Measurements from ENCODE around the gene ZBTB32. TPM values are rescaled to one million over a fixed set of nuclear protein-coding genes. Genes with fewer than 3 reads are reported as not detected.

The ZBTB32 gene
- total RNA-seq, 1 experiment from 2014 or later: not detected

Other genes starting within 250 kb of the ZBTB32 start
- gene KRTDAP, start 214.1 kb upstream of the ZBTB32 start, total RNA-seq (2014; rRNA removed): not detected in 2 replicates
- 128 and 144 TPM in 2 replicates for gene DMKN, start 190.9 kb upstream of the ZBTB32 start, total RNA-seq (2014; rRNA removed)
- gene SBSN, start 176.2 kb upstream of the ZBTB32 start, total RNA-seq (2014; rRNA removed): 0.26 and 2.1 TPM in 2 replicates
- gene GAPDHS, start 171.1 kb upstream of the ZBTB32 start, total RNA-seq (2014; rRNA removed): not detected in 2 replicates
- 191 and 206 TPM in 2 replicates for gene TMEM147, start 158.9 kb upstream of the ZBTB32 start, total RNA-seq (2014; rRNA removed)
- gene ATP4A, start 140.9 kb upstream of the ZBTB32 start, total RNA-seq (2014; rRNA removed): not detected in 2 replicates
- gene PMIS2, start 118.4 kb upstream of the ZBTB32 start, total RNA-seq (2014; rRNA removed): not detected in 2 replicates
- gene HAUS5, start 91.8 kb upstream of the ZBTB32 start, total RNA-seq (2014; rRNA removed): 25.9 and 26.4 TPM in 2 replicates
- 81.6 and 126 TPM in 2 replicates for gene RBM42, start 75.5 kb upstream of the ZBTB32 start, total RNA-seq (2014; rRNA removed)
- gene ETV2, start 62.8 kb upstream of the ZBTB32 start, total RNA-seq (2014; rRNA removed): 0.36 TPM in 1 of 2 replicates, not detected in the other
- gene COX6B1, start 56.2 kb upstream of the ZBTB32 start, total RNA-seq (2014; rRNA removed): 405 and 563 TPM in 2 replicates
- not detected in 2 replicates for gene UPK1A, start 38.0 kb upstream of the ZBTB32 start, total RNA-seq (2014; rRNA removed)
- 10.8 and 23.4 TPM in 2 replicates for gene KMT2B, start 13.4 kb downstream of the ZBTB32 start, total RNA-seq (2014; rRNA removed)
- gene IGFLR1, start 37.9 kb downstream of the ZBTB32 start, total RNA-seq (2014; rRNA removed): 0.81 and 9.3 TPM in 2 replicates
- 7.8 and 16.4 TPM in 2 replicates for gene U2AF1L4, start 40.9 kb downstream of the ZBTB32 start, total RNA-seq (2014; rRNA removed)
- 34.3 and 42.9 TPM in 2 replicates for gene PSENEN, start 41.1 kb downstream of the ZBTB32 start, total RNA-seq (2014; rRNA removed)
- gene LIN37, start 44.0 kb downstream of the ZBTB32 start, total RNA-seq (2014; rRNA removed): 4.6 and 8.2 TPM in 2 replicates
- gene HSPB6, start 52.5 kb downstream of the ZBTB32 start, total RNA-seq (2014; rRNA removed): not detected in 2 replicates
- 5.5 and 6.1 TPM in 2 replicates for gene PROSER3, start 53.6 kb downstream of the ZBTB32 start, total RNA-seq (2014; rRNA removed)
- gene ARHGAP33, start 71.0 kb downstream of the ZBTB32 start, total RNA-seq (2014; rRNA removed): 3.7 and 5.4 TPM in 2 replicates
- not detected in 2 replicates for gene PRODH2, start 108.3 kb downstream of the ZBTB32 start, total RNA-seq (2014; rRNA removed)
- gene NPHS1, start 147.9 kb downstream of the ZBTB32 start, total RNA-seq (2014; rRNA removed): not detected in 2 replicates
- gene KIRREL2, start 152.4 kb downstream of the ZBTB32 start, total RNA-seq (2014; rRNA removed): not detected in 2 replicates
- gene APLP1, start 164.0 kb downstream of the ZBTB32 start, total RNA-seq (2014; rRNA removed): 21.1 and 23.2 TPM in 2 replicates
- gene NFKBID, start 196.0 kb downstream of the ZBTB32 start, total RNA-seq (2014; rRNA removed): 9.0 and 10.6 TPM in 2 replicates
- not detected in 2 replicates for gene HCST, start 198.0 kb downstream of the ZBTB32 start, total RNA-seq (2014; rRNA removed)
- gene TYROBP, start 203.7 kb downstream of the ZBTB32 start, total RNA-seq (2014; rRNA removed): not detected in 2 replicates
- gene LRFN3, start 231.8 kb downstream of the ZBTB32 start, total RNA-seq (2014; rRNA removed): 4.1 and 4.8 TPM in 2 replicates